GM23338 (cell line): ENCODE results near the gene SRGAP3. TPM values are rescaled to one million over a fixed set of nuclear protein-coding genes. Genes with fewer than 3 reads are reported as not detected.

Source experiments
- ATAC-seq: fragments of 200-7000 bp; cut with Tn5 transposase; 3 replicates; pipeline ENCODE4 v1.9.1; 2020
- DNase-seq: peaks from one replicate; pipeline ENCODE4 v3.0.0-alpha.2; 2015; ENCODE audit warnings: low spot score
- H2AFZ ChIP-seq: fragments of 200-600 bp; sonication (generic); 2 replicates; pipeline ENCODE4 v1.8.0; 2016; ENCODE audit warnings: antibody characterized with exemption, mild to moderate bottlenecking, moderate library complexity
- H3F3A ChIP-seq: fragments of 200-600 bp; sonication (generic); replicated peaks from 2 replicates; pipeline ENCODE4 v1.8.0; 2017; ENCODE audit warnings: antibody characterized with exemption, mixed run types, low read depth
- H3K27ac ChIP-seq: fragments of 200-600 bp; sonication (generic); 2 replicates; pipeline ENCODE4 v1.6.1; 2016; ENCODE audit warnings: low read depth
- H3K27me3 ChIP-seq: fragments of 200-600 bp; sonication (generic); 2 replicates; pipeline ENCODE4 v1.8.0; 2016; ENCODE audit warnings: mild to moderate bottlenecking, mixed run types, moderate library complexity; ENCODE audit not compliant: insufficient read depth
- H3K36me3 ChIP-seq: fragments of 200-600 bp; sonication (generic); 2 replicates; pipeline ENCODE4 v1.8.0; 2016; ENCODE audit warnings: mild to moderate bottlenecking; ENCODE audit not compliant: insufficient read depth
- H3K4me1 ChIP-seq: fragments of 200-600 bp; sonication (generic); 2 replicates; pipeline ENCODE4 v1.8.0; 2016; ENCODE audit warnings: mild to moderate bottlenecking, moderate library complexity; ENCODE audit not compliant: insufficient read depth
- H3K4me2 ChIP-seq: fragments of 200-600 bp; sonication (generic); 2 replicates; pipeline ENCODE4 v1.7.1; 2017; ENCODE audit warnings: mixed run types
- H3K4me3 ChIP-seq: fragments of 200-600 bp; sonication (generic); 2 replicates; pipeline ENCODE4 v1.6.1; 2016; ENCODE audit warnings: mixed run types
- H3K79me2 ChIP-seq: fragments of 200-600 bp; sonication (generic); replicated peaks from 2 replicates; pipeline ENCODE4 v1.8.0; 2017; ENCODE audit warnings: mild to moderate bottlenecking; ENCODE audit not compliant: insufficient read depth
- H3K9me2 ChIP-seq: fragments of 200-600 bp; sonication (generic); 2 replicates; pipeline ENCODE4 v1.8.0; 2017; ENCODE audit not compliant: insufficient read depth
- H4K20me1 ChIP-seq: fragments of 200-600 bp; sonication (generic); replicated peaks from 2 replicates; pipeline ENCODE4 v1.8.0; 2017; ENCODE audit warnings: mild to moderate bottlenecking; ENCODE audit not compliant: insufficient read depth
- H3K27ac Mint-ChIP-seq: 2 replicates; pipeline ENCODE4 v1.8.0; 2020; ENCODE audit warnings: inconsistent platforms, mild to moderate bottlenecking, moderate library complexity, mixed read lengths
- H3K27me3 Mint-ChIP-seq: 3 replicates; pipeline ENCODE4 v1.8.0; 2022; ENCODE audit warnings: low read depth, mild to moderate bottlenecking, moderate library complexity, mixed read lengths, inconsistent platforms; ENCODE audit not compliant: insufficient read depth, poor library complexity
- H3K36me3 Mint-ChIP-seq: 3 replicates; pipeline ENCODE4 v1.8.0; 2021; ENCODE audit warnings: low read depth, mild to moderate bottlenecking, inconsistent platforms, moderate library complexity, mixed read lengths
- H3K4me1 Mint-ChIP-seq: 3 replicates; pipeline ENCODE4 v1.8.0; 2020; ENCODE audit warnings: mild to moderate bottlenecking, inconsistent platforms, mixed read lengths
- H3K4me3 Mint-ChIP-seq: 3 replicates; pipeline ENCODE4 v1.8.0; 2021; ENCODE audit warnings: moderate library complexity, mild to moderate bottlenecking, inconsistent platforms, mixed read lengths
- H3K9me3 Mint-ChIP-seq: 3 replicates; pipeline ENCODE4 v1.8.0; 2020; ENCODE audit warnings: moderate library complexity, mild to moderate bottlenecking, inconsistent platforms, mixed read lengths
- CREB1 ChIP-seq: fragments of 250-450 bp; sonication (Bioruptor Pico); IDR thresholded peaks from 2 replicates; pipeline ENCODE4 v1.5.0; 2020; ENCODE audit warnings: low read depth, mild to moderate bottlenecking, moderate library complexity
- EZH2 ChIP-seq: fragments of 200-600 bp; sonication (generic); IDR thresholded peaks from one replicate; pipeline ENCODE4 v1.8.0; 2017; ENCODE audit warnings: antibody characterized with exemption, mild to moderate bottlenecking, low read depth; ENCODE audit not compliant: unreplicated experiment
- EZH2phosphoT487 ChIP-seq: fragments of 200-600 bp; sonication (generic); IDR thresholded peaks from one replicate; pipeline ENCODE4 v1.8.1; 2018; ENCODE audit warnings: antibody characterized with exemption; ENCODE audit not compliant: unreplicated experiment
- JUNB ChIP-seq: IDR thresholded peaks from one replicate; pipeline ENCODE4 v1.6.1; 2016; ENCODE audit warnings: antibody characterized with exemption; ENCODE audit not compliant: unreplicated experiment
- NANOG ChIP-seq: IDR thresholded peaks from 2 replicates; pipeline ENCODE4 v1.6.1; 2016; ENCODE audit warnings: antibody characterized with exemption, borderline replicate concordance
- POLR2AphosphoS5 ChIP-seq: IDR thresholded peaks from 2 replicates; pipeline ENCODE4 v1.6.1; 2016; ENCODE audit warnings: antibody characterized with exemption, low read depth
- STAT1 ChIP-seq: IDR thresholded peaks from one replicate; pipeline ENCODE4 v1.6.1; 2016; ENCODE audit warnings: antibody characterized with exemption; ENCODE audit not compliant: unreplicated experiment
- ZNF114 ChIP-seq: fragments of 250-450 bp; sonication (Bioruptor Pico); IDR thresholded peaks from 2 replicates; pipeline ENCODE4 v1.5.0; 2020; ENCODE audit warnings: mild to moderate bottlenecking, moderate library complexity
- ZNF331 ChIP-seq: fragments of 250-450 bp; sonication (Bioruptor Pico); IDR thresholded peaks from 2 replicates; pipeline ENCODE4 v1.5.0; 2020; ENCODE audit warnings: low read depth, mild to moderate bottlenecking, moderate library complexity
- ZNF462 ChIP-seq: fragments of 250-450 bp; sonication (Bioruptor Pico); IDR thresholded peaks from 2 replicates; pipeline ENCODE4 v1.5.0; 2020; ENCODE audit warnings: mild to moderate bottlenecking, moderate library complexity
- polyA plus RNA-seq: library from polyadenylated mRNA; unstranded; fragments of >200 nt; fragmentation: Nextera tagmentation; extraction: Ambion mirVana; gene quantifications from 2 replicates; pipeline ENCODE4 v1.2.1, GENCODE V29; 2016
- total RNA-seq: library from RNA; depleted of rRNA; stranded (reverse); fragments of >200 nt; shearing (Covaris generic); gene quantifications from 2 replicates; pipeline ENCODE4 v1.2.3, GENCODE V29; 2014
- TF ChIP-seq, protein P1 (sequence below): IDR thresholded peaks from one replicate; pipeline ENCODE4 v1.6.1; 2018; ENCODE audit warnings: antibody characterized with exemption; ENCODE audit not compliant: unreplicated experiment

The SRGAP3 gene
- total and polyA plus RNA-seq, 2 experiments from 2014 or later = 6.4 to 9.4 TPM

DNA sequence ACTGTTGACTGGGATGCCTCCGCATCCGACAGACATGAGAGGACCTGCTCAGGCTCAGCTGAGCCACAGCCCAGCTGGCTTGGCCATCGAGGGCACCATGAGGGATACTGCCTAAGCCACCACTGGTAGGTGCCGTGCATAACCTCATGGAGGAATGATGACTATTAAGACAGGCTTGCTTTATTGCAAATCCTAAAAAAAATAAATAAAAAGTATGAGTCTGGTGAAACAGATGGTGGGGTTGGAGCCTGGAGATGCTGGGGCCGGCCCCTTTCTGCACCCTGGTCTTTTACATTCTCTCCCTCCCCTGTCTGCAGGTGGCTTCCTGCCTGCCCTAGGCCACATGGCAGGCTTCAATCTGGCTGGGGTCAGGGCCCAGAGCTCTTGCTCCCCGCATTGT, 262.2 kb downstream of the SRGAP3 start (continued):
- TF ChIP-seq, protein P1, sequence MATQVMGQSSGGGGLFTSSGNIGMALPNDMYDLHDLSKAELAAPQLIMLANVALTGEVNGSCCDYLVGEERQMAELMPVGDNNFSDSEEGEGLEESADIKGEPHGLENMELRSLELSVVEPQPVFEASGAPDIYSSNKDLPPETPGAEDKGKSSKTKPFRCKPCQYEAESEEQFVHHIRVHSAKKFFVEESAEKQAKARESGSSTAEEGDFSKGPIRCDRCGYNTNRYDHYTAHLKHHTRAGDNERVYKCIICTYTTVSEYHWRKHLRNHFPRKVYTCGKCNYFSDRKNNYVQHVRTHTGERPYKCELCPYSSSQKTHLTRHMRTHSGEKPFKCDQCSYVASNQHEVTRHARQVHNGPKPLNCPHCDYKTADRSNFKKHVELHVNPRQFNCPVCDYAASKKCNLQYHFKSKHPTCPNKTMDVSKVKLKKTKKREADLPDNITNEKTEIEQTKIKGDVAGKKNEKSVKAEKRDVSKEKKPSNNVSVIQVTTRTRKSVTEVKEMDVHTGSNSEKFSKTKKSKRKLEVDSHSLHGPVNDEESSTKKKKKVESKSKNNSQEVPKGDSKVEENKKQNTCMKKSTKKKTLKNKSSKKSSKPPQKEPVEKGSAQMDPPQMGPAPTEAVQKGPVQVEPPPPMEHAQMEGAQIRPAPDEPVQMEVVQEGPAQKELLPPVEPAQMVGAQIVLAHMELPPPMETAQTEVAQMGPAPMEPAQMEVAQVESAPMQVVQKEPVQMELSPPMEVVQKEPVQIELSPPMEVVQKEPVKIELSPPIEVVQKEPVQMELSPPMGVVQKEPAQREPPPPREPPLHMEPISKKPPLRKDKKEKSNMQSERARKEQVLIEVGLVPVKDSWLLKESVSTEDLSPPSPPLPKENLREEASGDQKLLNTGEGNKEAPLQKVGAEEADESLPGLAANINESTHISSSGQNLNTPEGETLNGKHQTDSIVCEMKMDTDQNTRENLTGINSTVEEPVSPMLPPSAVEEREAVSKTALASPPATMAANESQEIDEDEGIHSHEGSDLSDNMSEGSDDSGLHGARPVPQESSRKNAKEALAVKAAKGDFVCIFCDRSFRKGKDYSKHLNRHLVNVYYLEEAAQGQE = no peak
- no peak for TF ChIP-seq CREB1 (CRISPR knock-in tag)
- no peak for TF ChIP-seq POLR2AphosphoS5
- no peak for TF ChIP-seq JUNB
- TF ChIP-seq ZNF331 (CRISPR knock-in tag) = no peak
- TF ChIP-seq ZNF114 (CRISPR knock-in tag) = no peak
- TF ChIP-seq EZH2 = no peak
- TF ChIP-seq NANOG = no peak

DNA sequence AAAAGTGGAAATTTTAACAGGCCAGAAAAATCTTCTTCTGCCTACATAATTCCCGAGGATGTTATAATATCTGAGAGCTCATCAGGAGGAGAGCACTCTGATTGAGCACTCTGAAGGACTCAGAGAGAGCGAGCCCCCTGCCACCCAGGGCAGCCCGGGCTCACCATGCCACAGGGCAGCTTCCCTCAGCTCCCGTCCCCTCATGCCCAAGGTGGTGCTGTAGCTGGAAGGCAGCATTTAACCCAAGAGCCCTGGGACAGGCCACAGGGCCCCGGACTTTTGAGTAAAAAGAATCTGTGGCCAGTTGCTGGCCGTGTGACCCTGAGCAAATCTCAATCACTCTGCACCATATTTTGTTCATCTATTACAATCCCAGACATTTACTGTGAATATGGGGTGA, 262.7 kb downstream of the SRGAP3 start:
- no peaks in the 10 kb centered on the region for H3K9me3 Mint-ChIP-seq
- H3K36me3 ChIP-seq = no peaks in the 10 kb centered on the region
- H3K4me3 ChIP-seq = no peak overlapping the region
- H3K4me1 Mint-ChIP-seq = peaks cover 6% of the 10 kb centered on the region
- no peaks in the 10 kb centered on the region for H3F3A ChIP-seq
- H4K20me1 ChIP-seq = no peaks in the 10 kb centered on the region
- no peak overlapping the region for H2AFZ ChIP-seq
- no peak overlapping the region for H3K4me3 Mint-ChIP-seq
- no peaks in the 10 kb centered on the region for H3K9me2 ChIP-seq
- H3K27me3 ChIP-seq = no peaks in the 10 kb centered on the region
- H3K4me1 ChIP-seq = no peaks in the 10 kb centered on the region
- DNase-seq (no peak), ATAC-seq (no peak)
- H3K79me2 ChIP-seq = no peaks in the 10 kb centered on the region
- H3K27ac ChIP-seq = no peak overlapping the region
- no peak overlapping the region for H3K4me2 ChIP-seq
- no peak overlapping the region for H3K27ac Mint-ChIP-seq
- peaks cover 12% of the 10 kb centered on the region for H3K27me3 Mint-ChIP-seq
- no peaks in the 10 kb centered on the region for H3K36me3 Mint-ChIP-seq
- no peak for TF ChIP-seq NANOG
- TF ChIP-seq JUNB = no peak
- no peak for TF ChIP-seq STAT1
- no peak for TF ChIP-seq ZNF462 (CRISPR knock-in tag)
- TF ChIP-seq, protein P1 = no peak
- no peak for TF ChIP-seq EZH2phosphoT487
- TF ChIP-seq ZNF114 (CRISPR knock-in tag) = no peak
- TF ChIP-seq EZH2 = no peak
- TF ChIP-seq POLR2AphosphoS5 = no peak
- TF ChIP-seq ZNF331 (CRISPR knock-in tag) = no peak
- no peak for TF ChIP-seq CREB1 (CRISPR knock-in tag)
